ENCODE measurements around the gene FAM114A1. TPM values are rescaled to one million over a fixed set of nuclear protein-coding genes. Genes with fewer than 3 reads are reported as not detected.
A peak's percentile ranks its signal among the peaks of the same experiment; 100 is the strongest.

FAM114A1 gene
- polyA plus RNA-seq, 1 donor from 2014 or later: not detected

- no peak for TF ChIP-seq SMC3 (conservative IDR thresholded peaks at IDR 0.05; ENCODE audit: poor library complexity)
These were observed 114.9 kb downstream of the FAM114A1 start (continued) for GRCh38 chr4:38982361-38983095.

- Histone ChIP-seq H3K36me3 (ENCODE audit: insufficient read depth, low read length) (no peaks in the 10 kb centered on the region), H3K4me2 (ENCODE audit: low read length) (no peak overlapping the region), H3K4me3 (ENCODE audit: low read length) (peak overlapping the region; percentile 39), H3K9me2 (ENCODE audit: insufficient read depth, low read length) (no peaks in the 10 kb centered on the region), H4K20me1 (ENCODE audit: insufficient read depth) (no peaks in the 10 kb centered on the region), H3K79me2 (replicated peaks; ENCODE audit: insufficient read depth, low read length) (no peaks in the 10 kb centered on the region), H2AFZ (ENCODE audit: low read depth, low read length) (no peak overlapping the region), H3K9ac (ENCODE audit: low read length) (no peak overlapping the region), H3K9me3 (ENCODE audit: low read length) (no peaks in the 10 kb centered on the region), H3F3A (ENCODE audit: insufficient read depth, low read length, poor library complexity, severe bottlenecking) (no peaks in the 10 kb centered on the region), H3K27me3 (ENCODE audit: insufficient read depth, low read depth, low read length) (no peaks in the 10 kb centered on the region), H3K27ac (ENCODE audit: low read length) (peak overlapping the region; percentile 87)
- TF ChIP-seq SMC3 (conservative IDR thresholded peaks at IDR 0.05; ENCODE audit: poor library complexity) (no peak), EZH2 (IDR thresholded peaks at IDR 0.05; ENCODE audit: borderline replicate concordance, insufficient read depth, low read length, poor library complexity, severe bottlenecking) (no peak), CTCF (IDR thresholded peaks at IDR 0.05; ENCODE audit: poor library complexity, severe bottlenecking) (no peak)
These were observed 115.7 kb downstream of the FAM114A1 start for GRCh38 chr4:38983291-38983690.

GRCh38 chr4:38983787-38984598, 116.4 kb downstream of the FAM114A1 start:
- Histone ChIP-seq H2AFZ (ENCODE audit: low read depth, low read length) (peak overlapping the region; percentile 4), H3K36me3 (ENCODE audit: insufficient read depth, low read length) (no peaks in the 10 kb centered on the region), H3K9me2 (ENCODE audit: insufficient read depth, low read length) (no peaks in the 10 kb centered on the region), H3K79me2 (replicated peaks; ENCODE audit: insufficient read depth, low read length) (no peaks in the 10 kb centered on the region), H4K20me1 (ENCODE audit: insufficient read depth) (no peaks in the 10 kb centered on the region), H3K9me3 (ENCODE audit: low read length) (no peaks in the 10 kb centered on the region), H3K27me3 (ENCODE audit: insufficient read depth, low read depth, low read length) (no peaks in the 10 kb centered on the region), H3K4me2 (ENCODE audit: low read length) (peak overlapping the region; percentile 44), H3F3A (ENCODE audit: insufficient read depth, low read length, poor library complexity, severe bottlenecking) (no peaks in the 10 kb centered on the region), H3K9ac (ENCODE audit: low read length) (peak overlapping the region; percentile 56), H3K4me3 (ENCODE audit: low read length) (peak overlapping the region; percentile 39), H3K27ac (ENCODE audit: low read length) (peak overlapping the region; percentile 87)
- TF ChIP-seq TAF1 (IDR thresholded peaks at IDR 0.05; ENCODE audit: low read depth): no peak
- TF ChIP-seq SMC3 (conservative IDR thresholded peaks at IDR 0.05; ENCODE audit: poor library complexity): peak; percentile 44
- TF ChIP-seq POLR2AphosphoS5 (IDR thresholded peaks at IDR 0.05): peak; percentile 38
- peak; percentile 61 for TF ChIP-seq REST (IDR thresholded peaks at IDR 0.05; ENCODE audit: borderline replicate concordance)
- peak; percentile 32 for TF ChIP-seq RAD21 (conservative IDR thresholded peaks at IDR 0.05)
- no peak for TF ChIP-seq CTCF (IDR thresholded peaks at IDR 0.05; ENCODE audit: poor library complexity, severe bottlenecking)
- TF ChIP-seq EP300 (conservative IDR thresholded peaks at IDR 0.05; ENCODE audit: poor library complexity, severe bottlenecking): peak; percentile 82
- peak; percentile 50 for TF ChIP-seq MXI1 (conservative IDR thresholded peaks at IDR 0.05; ENCODE audit: poor library complexity, severe bottlenecking)
- no peak for TF ChIP-seq EZH2 (IDR thresholded peaks at IDR 0.05; ENCODE audit: borderline replicate concordance, insufficient read depth, low read length, poor library complexity, severe bottlenecking)
